A549 treated with DMSO at 1 μM for 4 hours (cell line): Measurements from ENCODE around the gene ISG15. TPM values are rescaled to one million over a fixed set of nuclear protein-coding genes. Genes with fewer than 3 reads are reported as not detected.

Source experiments
- total RNA-seq: library from RNA; stranded (reverse); fragments of 200-300 nt; extraction: Qiagen RNA extraction; gene quantifications from 5 replicates; pipeline ENCODE4 v1.2.3, GENCODE V29; 2022; ENCODE audit warnings: low read depth

The ISG15 gene
- total RNA-seq: 18.0 to 26.2 TPM (median 22.7 TPM) in 5 replicates

DNA sequence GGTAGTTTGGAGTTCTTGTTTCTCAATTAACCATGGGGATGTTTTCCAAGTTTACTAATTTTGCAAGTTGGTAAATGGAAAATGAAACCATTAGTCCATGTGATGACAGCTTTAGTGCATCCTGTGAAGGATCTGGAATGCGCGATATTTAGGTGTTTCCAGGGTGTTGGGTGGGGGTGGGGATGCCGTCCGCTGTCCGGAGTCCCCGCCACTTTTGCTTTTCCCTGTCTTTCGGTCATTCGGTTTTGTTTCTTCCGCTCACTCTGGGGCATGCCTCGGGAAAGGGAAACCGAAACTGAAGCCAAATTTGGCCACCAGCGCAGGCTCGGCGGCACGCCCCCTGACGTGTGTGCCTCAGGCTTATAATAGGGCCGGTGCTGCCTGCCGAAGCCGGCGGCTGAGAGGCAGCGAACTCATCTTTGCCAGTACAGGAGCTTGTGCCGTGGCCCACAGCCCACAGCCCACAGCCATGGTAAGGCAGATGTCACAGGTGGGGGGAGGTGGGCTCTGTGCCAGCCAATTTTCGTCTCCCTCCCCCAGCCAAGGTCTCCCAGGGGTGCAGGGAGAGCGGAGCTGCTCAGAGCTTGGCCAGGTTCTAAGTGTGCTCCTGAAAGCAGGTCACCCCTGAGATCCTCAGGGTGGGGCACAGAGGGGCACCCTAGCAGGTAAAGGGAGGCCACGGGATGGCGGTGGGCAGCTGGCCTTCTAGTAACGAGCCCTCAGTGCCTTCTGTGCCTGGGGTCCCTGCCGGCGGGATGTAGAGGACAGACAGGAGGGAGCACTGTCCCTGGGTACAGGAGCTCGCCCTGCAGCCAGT, at the start of gene ISG15:
Gene ISG15, plus strand, starts transcription at position 393 of the 817 bp plus-strand sequence. Its CDS starts 77 bp downstream, at position 470.

DNA sequence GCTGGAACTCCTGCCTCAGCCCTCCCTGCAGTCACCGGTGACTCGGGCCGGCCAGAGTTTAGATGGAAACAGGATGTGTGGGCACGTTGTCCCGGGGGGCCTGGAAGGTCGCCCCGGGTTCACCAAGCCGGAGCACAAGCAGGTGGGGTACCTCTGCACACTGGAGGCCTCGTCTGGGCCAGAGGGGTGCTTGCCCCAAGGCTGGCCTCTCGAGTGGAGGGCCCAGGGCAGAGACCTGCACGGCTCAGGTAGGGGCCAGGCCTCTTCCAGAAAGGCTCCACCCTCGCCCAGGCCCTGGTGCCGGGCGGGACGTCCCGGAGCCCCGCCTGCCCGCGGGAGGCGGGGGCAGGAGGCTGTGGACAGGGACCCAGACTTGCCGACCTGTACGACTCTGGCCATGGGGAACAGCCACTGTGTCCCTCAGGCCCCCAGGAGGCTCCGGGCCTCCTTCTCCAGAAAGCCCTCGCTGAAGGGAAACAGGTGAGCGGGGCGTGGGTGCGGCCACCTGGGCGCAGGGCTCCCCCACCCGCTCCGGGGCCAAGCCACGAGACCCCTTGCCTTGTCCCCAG, 47.1 kb upstream of the ISG15 start, which contains the start of gene PLEKHN1:
Gene PLEKHN1, plus strand, starts transcription at position 348 of the 569 bp plus-strand sequence. Its CDS starts 50 bp downstream, at position 398.

GRCh38 chr1:981955-982558, 31.2 kb upstream of the ISG15 start, which contains the start of gene PERM1:
PERM1 (minus strand) TSS chr1:982093; CDS start chr1:981029, 1,064 bp downstream.

DNA sequence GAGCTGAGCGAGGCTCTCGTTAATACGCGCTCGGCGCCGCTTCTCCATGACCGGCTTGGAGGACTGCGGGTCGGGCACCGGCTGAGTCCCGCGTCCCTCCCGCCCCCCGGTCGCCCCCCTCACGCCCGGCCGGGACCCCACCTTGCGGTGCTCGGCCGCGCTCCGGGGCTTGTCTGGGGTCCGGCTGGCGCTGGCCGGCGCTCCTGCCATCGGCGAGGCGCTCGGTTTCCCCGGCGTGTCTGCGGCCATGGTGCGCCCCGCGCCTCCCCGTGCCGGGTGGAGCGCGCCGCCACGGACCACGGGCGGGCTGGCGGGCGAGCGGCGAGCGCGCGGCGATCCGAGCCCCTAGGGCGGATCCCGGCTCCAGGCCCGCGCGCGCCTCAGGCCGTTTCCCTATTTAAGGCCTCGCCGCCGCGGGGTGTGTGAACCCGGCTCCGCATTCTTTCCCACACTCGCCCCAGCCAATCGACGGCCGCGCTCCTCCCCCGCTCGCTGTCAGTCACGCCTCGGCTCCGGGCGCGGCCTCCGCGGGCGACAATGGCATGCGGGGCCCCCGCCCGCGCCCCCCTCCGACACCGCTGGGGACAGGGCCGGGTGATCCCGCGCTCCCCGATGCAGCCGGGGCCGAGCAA, 13.5 kb upstream of the ISG15 start, which contains the start of gene HES4:
Gene HES4, minus strand, starts transcription at position 373 of the 632 bp plus-strand sequence. Its CDS starts 124 bp downstream, at position 249.

GRCh38 chr1:1020000-1020404, 6.7 kb downstream of the ISG15 start, which contains the start of gene AGRN:
AGRN (plus strand) TSS chr1:1020120; CDS start chr1:1020173, 53 bp downstream.

Other genes with a start within 250 kb of the ISG15 start
- 17.3 to 36.9 TPM (median 28.0 TPM) in 5 replicates for gene SAMD11, start 89.6 kb upstream of the ISG15 start, total RNA-seq
- 71.6 to 94.6 TPM (median 85.2 TPM) in 5 replicates for gene NOC2L, start 54.2 kb upstream of the ISG15 start, total RNA-seq
- 7.7 to 18.6 TPM (median 16.8 TPM) in 5 replicates for gene KLHL17, start 52.9 kb upstream of the ISG15 start, total RNA-seq
- gene PLEKHN1, start 47.0 kb upstream of the ISG15 start, total RNA-seq: 4.4 to 7.1 TPM (median 6.1 TPM) in 5 replicates
- 0.09 to 0.16 TPM (median 0.15 TPM) in 5 replicates for gene PERM1, start 31.4 kb upstream of the ISG15 start, total RNA-seq
- gene HES4, start 13.4 kb upstream of the ISG15 start, total RNA-seq: 24.5 to 59.7 TPM (median 54.3 TPM) in 5 replicates
- 101 to 135 TPM (median 119 TPM) in 5 replicates for gene AGRN, start 6.6 kb downstream of the ISG15 start, total RNA-seq
- gene RNF223, start 60.8 kb downstream of the ISG15 start, total RNA-seq: 0.16 to 0.58 TPM (median 0.39 TPM) in 5 replicates
- gene C1orf159, start 102.6 kb downstream of the ISG15 start, total RNA-seq: 11.5 to 16.4 TPM (median 12.5 TPM) in 5 replicates
- gene TTLL10, start 160.4 kb downstream of the ISG15 start, total RNA-seq: not detected in 5 replicates
- 0.23 to 0.31 TPM in 2 of 5 replicates, not detected in the others for gene TNFRSF18, start 193.1 kb downstream of the ISG15 start, total RNA-seq
- 0.17 TPM in 1 of 5 replicates, not detected in the others for gene TNFRSF4, start 200.7 kb downstream of the ISG15 start, total RNA-seq
- 110 to 131 TPM (median 118 TPM) in 5 replicates for gene SDF4, start 218.5 kb downstream of the ISG15 start, total RNA-seq
- gene B3GALT6, start 218.7 kb downstream of the ISG15 start, total RNA-seq: 9.3 to 19.5 TPM (median 18.1 TPM) in 5 replicates
- 0.97 to 1.7 TPM (median 1.5 TPM) in 5 replicates for gene C1QTNF12, start 233.2 kb downstream of the ISG15 start, total RNA-seq